HG02588 (cell line): ENCODE measurements around the gene SLC22A13.

ENCODE experiments used
- ATAC-seq: cut with Tn5 transposase; IDR thresholded peaks from one replicate; pipeline ENCODE4 v1.9.1; 2021; ENCODE audit warnings: mild to moderate bottlenecking, moderate library complexity; ENCODE audit not compliant: unreplicated experiment

The SLC22A13 gene

DNA sequence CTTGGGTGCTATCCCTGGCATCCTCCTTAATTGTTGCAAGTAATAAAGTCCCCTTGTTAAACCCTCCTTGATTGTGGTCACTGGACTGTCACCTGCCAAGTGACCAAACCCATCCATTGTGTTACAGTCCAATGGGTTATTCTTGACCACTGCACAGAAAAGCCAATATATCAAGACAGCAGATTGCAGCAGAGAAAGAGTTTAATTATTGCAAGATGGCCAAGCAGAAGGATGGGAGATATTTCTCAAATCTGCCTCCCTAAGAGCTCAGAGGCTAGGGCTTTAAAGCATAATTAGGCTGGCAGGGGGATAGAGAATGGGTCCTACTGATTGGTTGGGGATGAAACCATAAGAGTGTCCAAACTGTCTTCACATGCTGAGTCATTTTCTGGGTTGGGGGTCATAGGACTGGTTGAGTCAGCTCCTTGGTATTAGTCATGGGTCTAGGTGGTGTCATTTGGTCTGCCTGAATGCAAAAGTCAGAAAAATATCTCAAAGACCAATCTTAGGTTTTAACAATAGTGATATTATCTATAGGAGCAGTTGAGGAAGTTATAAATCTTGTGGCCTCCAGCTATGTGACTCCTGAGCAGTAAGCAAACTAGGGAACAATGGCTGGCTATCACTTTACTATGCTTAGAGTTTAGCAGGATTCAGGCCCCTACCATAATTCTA, 61.9 kb downstream of the SLC22A13 start:
- ATAC-seq, result no peak
